K562 (cell line): Measurements from ENCODE around the gene FANCG. TPM values are rescaled to one million over a fixed set of nuclear protein-coding genes. Genes with fewer than 3 reads are reported as not detected.

ENCODE experiments used
- ATAC-seq: fragments of 200-7000 bp; cut with Tn5 transposase; 3 replicates; pipeline ENCODE4 v1.9.1; 2020; ENCODE audit warnings: moderate library complexity
- BruUV-seq: library from RNA; stranded (reverse); fragments of 400-500 nt; replicated peaks from 2 replicates; lab custom pipeline; 2021; lab: Mats Ljungman, UMichigan
- CTCF ChIA-PET: fragments of 300-600 bp; formaldehyde crosslinking; extraction: SDS; loops from one replicate; lab custom pipeline; 2021; ENCODE audit warnings: low intra/inter-chr PET ratio; lab: Yijun Ruan, JAX
- POLR2A ChIA-PET: fragments of 300-600, 350-650 bp; sonication (Branson Sonifier 250); formaldehyde crosslinking; extraction: SDS; loops from one replicate; lab custom pipeline; 2021; ENCODE audit warnings: antibody characterized with exemption, inconsistent platforms; lab: Yijun Ruan, JAX
- DNase-seq, 4 experiments: peaks; one replicate each; pipeline versions ENCODE4 v3.0.0 to v3.0.0-alpha.2; 2011 to 2018; ENCODE audit warnings: low spot score in 3 of 4, mixed read lengths in 3 of 4; ENCODE audit errors: extremely low read depth in 1 of 4
- FAIRE-seq: peaks from 2 replicates; lab custom pipeline; 2011; peaks lifted over from hg19 to GRCh38; lab: Jason Lieb, UNC
- H2AFZ ChIP-seq: 2 replicates; pipeline ENCODE4 v1.6.0; 2011; ENCODE audit warnings: low read depth, low read length, control low read depth, inconsistent platforms
- H3K27ac ChIP-seq: fragments of 200-600 bp; 3 replicates; pipeline ENCODE4 v1.8.0; 2011; ENCODE audit warnings: low read depth, mild to moderate bottlenecking, control low read depth, inconsistent platforms, low read length, moderate library complexity, mixed read lengths; ENCODE audit errors: extremely low read depth
- H3K27me3 ChIP-seq, 2 experiments: fragments of 300-600 bp in 1 of 2; 2 replicates in 1 of 2; 3 replicates in 1 of 2; pipeline versions ENCODE4 v1.6.0 to v1.8.0; 2011; ENCODE audit warnings: inconsistent platforms in 2 of 2, low read length in 2 of 2, mild to moderate bottlenecking in 1 of 2, mixed read lengths in 1 of 2, moderate library complexity in 1 of 2; ENCODE audit not compliant: control insufficient read depth in 2 of 2, insufficient read depth in 2 of 2
- H3K36me3 ChIP-seq: fragments of 300-600 bp; 3 replicates; pipeline ENCODE4 v1.8.0; 2011; ENCODE audit warnings: mild to moderate bottlenecking, low read length, inconsistent platforms; ENCODE audit not compliant: control insufficient read depth, insufficient read depth
- H3K4me1 ChIP-seq, 2 experiments: fragments of 200-600 bp in 1 of 2; replicated peaks in 1 of 2; 2 replicates in 1 of 2; 3 replicates in 1 of 2; pipeline versions ENCODE4 v1.5.1 to v1.8.0; 2011; ENCODE audit warnings: inconsistent platforms in 2 of 2, low read length in 2 of 2, mild to moderate bottlenecking in 1 of 2, mixed read lengths in 1 of 2, moderate library complexity in 1 of 2; ENCODE audit not compliant: control insufficient read depth in 2 of 2, insufficient read depth in 2 of 2
- H3K4me2 ChIP-seq: 2 replicates; pipeline ENCODE4 v1.6.1; 2011; ENCODE audit warnings: low read length, control low read depth, inconsistent platforms, mixed read lengths; ENCODE audit not compliant: insufficient read depth
- H3K4me3 ChIP-seq: fragments of 200-600 bp; sonication (generic), shearing (Covaris generic); 2 replicates; pipeline ENCODE4 v1.5.1; 2016; ENCODE audit warnings: control low read depth, inconsistent platforms
- H3K79me2 ChIP-seq: fragments of 200-600 bp; 3 replicates; pipeline ENCODE4 v1.8.0; 2011; ENCODE audit warnings: low read length, inconsistent platforms; ENCODE audit not compliant: control insufficient read depth, insufficient read depth
- H3K9ac ChIP-seq, 2 experiments: 2 replicates each; pipeline versions ENCODE4 v1.6.0 to v1.6.1; 2011; ENCODE audit warnings: low read depth in 2 of 2, low read length in 2 of 2, control low read depth in 1 of 2, inconsistent platforms in 1 of 2, mild to moderate bottlenecking in 1 of 2, mixed read lengths in 1 of 2; ENCODE audit not compliant: insufficient read depth in 1 of 2
- H3K9me1 ChIP-seq: one replicate; pipeline ENCODE4 v1.6.0; 2011; ENCODE audit warnings: inconsistent platforms, mild to moderate bottlenecking, low read length, moderate library complexity; ENCODE audit not compliant: control insufficient read depth, insufficient read depth
- H3K9me3 ChIP-seq: replicated peaks from 2 replicates; pipeline ENCODE4 v1.5.1; 2011; ENCODE audit warnings: low read depth, low read length, inconsistent platforms; ENCODE audit not compliant: control insufficient read depth, insufficient read depth
- H4K20me1 ChIP-seq: replicated peaks from 2 replicates; pipeline ENCODE4 v1.6.1; 2011; ENCODE audit warnings: low read length, inconsistent platforms, mixed read lengths; ENCODE audit not compliant: control insufficient read depth, insufficient read depth
- ARHGAP35 ChIP-seq: fragments of 450-650 bp; IDR thresholded peaks from 2 replicates; pipeline ENCODE4 v1.6.1; 2018; ENCODE audit not compliant: partially characterized antibody
- ELF1 ChIP-seq: fragments of 200-800 bp; sonication (Bioruptor generic); IDR thresholded peaks from 2 replicates; pipeline ENCODE4 v1.6.1; 2016; ENCODE audit warnings: missing genetic modification characterization, missing compliant biosample characterization
- GABPA ChIP-seq: fragments of 200-800 bp; sonication (Bioruptor generic); conservative IDR thresholded peaks from 2 replicates; pipeline ENCODE4 v1.6.1; 2016; ENCODE audit warnings: low read depth, missing genetic modification characterization, missing compliant biosample characterization
- HDAC8 ChIP-seq: fragments of 450-650 bp; IDR thresholded peaks from 2 replicates; pipeline ENCODE4 v1.6.1; 2016; ENCODE audit warnings: mild to moderate bottlenecking, missing genetic modification characterization, moderate library complexity, missing compliant biosample characterization
- NFIC ChIP-seq: fragments of 450-650 bp; IDR thresholded peaks from 2 replicates; pipeline ENCODE4 v1.6.1; 2017; ENCODE audit warnings: mild to moderate bottlenecking, inconsistent platforms
- NONO ChIP-seq, 2 experiments: fragments of 200-400 bp in 1 of 2; fragments of 450-650 bp in 1 of 2; formaldehyde crosslinking in 1 of 2; IDR thresholded peaks; 2 replicates each; pipeline ENCODE4 v1.6.1; 2017; ENCODE audit warnings: low read depth in 2 of 2, mild to moderate bottlenecking in 2 of 2, moderate library complexity in 2 of 2, low read length in 1 of 2
- POLR3G ChIP-seq: IDR thresholded peaks from 2 replicates; pipeline ENCODE4 v1.6.1; 2011; ENCODE audit not compliant: insufficient read length, insufficient replicate concordance; ENCODE audit errors: extremely low read depth
- SMAD4 ChIP-seq: fragments of 250-450 bp; sonication (Bioruptor Pico); conservative IDR thresholded peaks from 2 replicates; pipeline ENCODE4 v1.8.0; 2021; ENCODE audit warnings: inconsistent platforms, mild to moderate bottlenecking, moderate library complexity
- SPI1 ChIP-seq: IDR thresholded peaks from 2 replicates; pipeline ENCODE4 v1.6.1; 2011; ENCODE audit warnings: low read depth, low read length, control low read depth, borderline replicate concordance
- TARDBP ChIP-seq: fragments of 450-650 bp; IDR thresholded peaks from 2 replicates; pipeline ENCODE4 v1.6.1; 2016
- TEAD2 ChIP-seq: fragments of 450-650 bp; IDR thresholded peaks from 2 replicates; pipeline ENCODE4 v1.6.1; 2016; ENCODE audit warnings: missing genetic modification characterization, control low read depth, missing compliant biosample characterization
- XRCC3 ChIP-seq: fragments of 450-650 bp; IDR thresholded peaks from 2 replicates; pipeline ENCODE4 v1.6.1; 2017; ENCODE audit warnings: mild to moderate bottlenecking, moderate library complexity
- ZFPM2 ChIP-seq: fragments of 250-450 bp; sonication (Bioruptor Pico); IDR thresholded peaks from 2 replicates; pipeline ENCODE4 v1.5.1; 2022; ENCODE audit warnings: mild to moderate bottlenecking
- ZNF134 ChIP-seq: fragments of 250-450 bp; sonication (Bioruptor Pico); conservative IDR thresholded peaks from 2 replicates; pipeline ENCODE4 v1.4.0; 2020
- ZNF717 ChIP-seq: fragments of 250-450 bp; sonication (Bioruptor Pico); IDR thresholded peaks from 2 replicates; pipeline ENCODE4 v1.5.0; 2021
- ZNF75A ChIP-seq: fragments of 450-650 bp; formaldehyde crosslinking; IDR thresholded peaks from 2 replicates; pipeline ENCODE4 v1.4.0; 2020; ENCODE audit warnings: mild to moderate bottlenecking
- ZNF76 ChIP-seq: fragments of 250-450 bp; sonication (Bioruptor Pico); IDR thresholded peaks from 2 replicates; pipeline ENCODE4 v1.4.0; 2020; ENCODE audit warnings: mild to moderate bottlenecking, moderate library complexity, borderline replicate concordance
- WGBS: fragments of 100-300 bp; shearing (Covaris generic); methylation state at CpG from one replicate; pipeline ENCODE4 v1.1.6; 2016; ENCODE audit warnings: low coverage, mixed read lengths; ENCODE audit not compliant: insufficient coverage; ENCODE audit errors: missing lambda C conversion rate; 5-methylcytosine and 5-hydroxymethylcytosine counted together
- in situ Hi-C: fragments of 300-500 bp; cut with MboI; formaldehyde crosslinking; loops from 4 replicates; pipeline ENCODE4 v1.15.0; 2018; ENCODE audit warnings: inconsistent platforms, mixed read lengths
- intact Hi-C: fragments of 100-400 bp; cut with micrococcal nuclease; formaldehyde crosslinking; loops from 2 replicates; pipeline ENCODE4 v1.14.2; 2022
- polyA plus RNA-seq, 8 experiments: library from polyadenylated mRNA; depleted of rRNA in 4 of 8; stranded (reverse) in 5 of 8; unstranded in 3 of 8; fragments of >200 nt; fragmentation: Nextera tagmentation in 2 of 8; fragmentation: Illumina TruSeq in 1 of 8; extraction: Ambion mirVana in 2 of 8; extraction: Trizol in 1 of 8; gene quantifications; 2 replicates each; pipeline versions ENCODE4 v1.2.1 to v1.2.3, GENCODE V29; 2011 to 2014; ENCODE audit warnings: inconsistent platforms in 1 of 8, missing spikeins in 1 of 8
- total RNA-seq, 7 experiments: library from RNA; depleted of rRNA in 6 of 7; stranded (reverse); fragments of >200 nt in 6 of 7; fragmentation: Illumina TruSeq in 2 of 7; extraction: Trizol in 2 of 7; gene quantifications; 2 replicates each; pipeline versions ENCODE4 v1.2.1 to v1.2.3, GENCODE V29; 2011 to 2021; ENCODE audit warnings: low replicate concordance in 1 of 7
- TF ChIP-seq, protein P1 (sequence below): IDR thresholded peaks from 2 replicates; pipeline ENCODE4 v1.6.1; 2011; ENCODE audit warnings: borderline replicate concordance, low read depth, mild to moderate bottlenecking, moderate library complexity, low read length; ENCODE audit not compliant: insufficient read depth, poor library complexity, severe bottlenecking

Gene FANCG
- total and polyA plus RNA-seq, 9 of the 15 experiments (the other 6 are each of a cell fraction or from before 2014, with no cell fraction given): 7.5 to 43.9 (median 31.0) TPM

- no TSS peak for BruUV-seq
These were observed 12.7 kb downstream of the FANCG start for GRCh38 chr9:35067056-35067455.

More at GRCh38 chr9:35067056-35067455, 12.7 kb downstream of the FANCG start:
- H3K9me3 ChIP-seq: no peaks in the 10 kb centered on the region
- no peaks in the 10 kb centered on the region for H3K27me3 ChIP-seq
- peaks cover 88% of the 10 kb centered on the region for H3K36me3 ChIP-seq
- no peak overlapping the region for H3K4me3 ChIP-seq
- in situ Hi-C loops: no loop called here
- peaks cover 56% of the 10 kb centered on the region for H3K79me2 ChIP-seq
- ATAC-seq (no peak), DNase-seq (no peak), FAIRE-seq (no peak)
- POLR2A ChIA-PET: interaction anchor here (0.9 to 1.1 kb wide), 2 partner anchors 10 to 13 kb away, joined by 3 read pairs; partner anchors contain the start of gene FANCG
- no peak for TF ChIP-seq TEAD2 (tag)
- no peak for TF ChIP-seq POLR3G
- TF ChIP-seq ARHGAP35: no peak
- no peak for TF ChIP-seq ELF1 (tag)
- no peak for TF ChIP-seq ZNF75A (CRISPR knock-in tag)
- TF ChIP-seq XRCC3: no peak
- TF ChIP-seq ZNF76 (CRISPR knock-in tag): no peak
- no peak for TF ChIP-seq ZFPM2 (CRISPR knock-in tag)
- TF ChIP-seq GABPA (tag): no peak
- TF ChIP-seq TARDBP: no peak
- TF ChIP-seq SPI1: no peak
- TF ChIP-seq HDAC8 (tag): no peak
- TF ChIP-seq ZNF717: no peak
- no peak for TF ChIP-seq NONO (IDR thresholded peaks at IDR 0.05; ENCODE audit: low read depth in 2 of 2, low read length in 1 of 2)
- no peak for TF ChIP-seq SMAD4 (CRISPR knock-in tag)
- TF ChIP-seq, protein P1, sequence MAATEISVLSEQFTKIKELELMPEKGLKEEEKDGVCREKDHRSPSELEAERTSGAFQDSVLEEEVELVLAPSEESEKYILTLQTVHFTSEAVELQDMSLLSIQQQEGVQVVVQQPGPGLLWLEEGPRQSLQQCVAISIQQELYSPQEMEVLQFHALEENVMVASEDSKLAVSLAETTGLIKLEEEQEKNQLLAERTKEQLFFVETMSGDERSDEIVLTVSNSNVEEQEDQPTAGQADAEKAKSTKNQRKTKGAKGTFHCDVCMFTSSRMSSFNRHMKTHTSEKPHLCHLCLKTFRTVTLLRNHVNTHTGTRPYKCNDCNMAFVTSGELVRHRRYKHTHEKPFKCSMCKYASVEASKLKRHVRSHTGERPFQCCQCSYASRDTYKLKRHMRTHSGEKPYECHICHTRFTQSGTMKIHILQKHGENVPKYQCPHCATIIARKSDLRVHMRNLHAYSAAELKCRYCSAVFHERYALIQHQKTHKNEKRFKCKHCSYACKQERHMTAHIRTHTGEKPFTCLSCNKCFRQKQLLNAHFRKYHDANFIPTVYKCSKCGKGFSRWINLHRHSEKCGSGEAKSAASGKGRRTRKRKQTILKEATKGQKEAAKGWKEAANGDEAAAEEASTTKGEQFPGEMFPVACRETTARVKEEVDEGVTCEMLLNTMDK: no peak
- TF ChIP-seq NFIC: no peak
- no peak for TF ChIP-seq ZNF134 (CRISPR knock-in tag)
- intact Hi-C loops: no loop called here
- H4K20me1 ChIP-seq: peaks cover 33% of the 10 kb centered on the region
- CTCF ChIA-PET: no interaction called here
- H3K9me1 ChIP-seq: no peaks in the 10 kb centered on the region
- H3K4me2 ChIP-seq: no peak overlapping the region
- H2AFZ ChIP-seq: no peak overlapping the region
- no peak overlapping the region for H3K27ac ChIP-seq
- no peak overlapping the region for H3K9ac ChIP-seq
- WGBS: 100% methylated on average over 1 of the region's 1 CpG
- H3K4me1 ChIP-seq: peaks cover 5 to 15% of the 10 kb centered on the region in 2 experiments; a peak in 3 of 5 replicates
